Stimulated activated naive B cell treated with anti-CD40 and anti-IgM and Interleukin-4, amounts not matched to agents 10 μg/mL and 1 μg/mL and 100 μg/mL, for 72 hours (primary cell): ENCODE data around the gene MAML2.
A peak's percentile ranks its signal among the peaks of the same experiment; 100 is the strongest.

ENCODE experiments used
- ATAC-seq, 2 donors: fragments of 150-1000 bp; cut with Tn5 transposase; replicated peaks; 2 replicates each; pipeline ENCODE4 v1.10.0; 2021; ENCODE audit warnings: moderate library complexity in 1 of 2
- DNase-seq: peaks from one replicate; pipeline ENCODE4 v3.0.0; 2021
- H3K27ac Mint-ChIP-seq: one replicate; pipeline ENCODE4 v1.8.0; 2022; ENCODE audit warnings: mild to moderate bottlenecking, mixed read lengths
- H3K27me3 Mint-ChIP-seq, 2 donors: one replicate each; pipeline ENCODE4 v1.8.0; 2022; ENCODE audit warnings: mixed read lengths in 2 of 2
- H3K36me3 Mint-ChIP-seq, 2 donors: one replicate each; pipeline ENCODE4 v1.8.0; 2022; ENCODE audit warnings: mixed read lengths in 2 of 2, mild to moderate bottlenecking in 1 of 2
- H3K4me1 Mint-ChIP-seq, 2 donors: one replicate each; pipeline ENCODE4 v1.8.0; 2022; ENCODE audit warnings: mixed read lengths in 2 of 2, mild to moderate bottlenecking in 1 of 2
- H3K4me3 Mint-ChIP-seq, 2 donors: one replicate each; pipeline ENCODE4 v1.8.0; 2022; ENCODE audit warnings: mild to moderate bottlenecking in 2 of 2, mixed read lengths in 2 of 2, moderate library complexity in 1 of 2
- H3K9me3 Mint-ChIP-seq, 2 donors: one replicate each; pipeline ENCODE4 v1.8.0; 2022; ENCODE audit warnings: mixed read lengths in 2 of 2, mild to moderate bottlenecking in 1 of 2

MAML2 gene

DNA sequence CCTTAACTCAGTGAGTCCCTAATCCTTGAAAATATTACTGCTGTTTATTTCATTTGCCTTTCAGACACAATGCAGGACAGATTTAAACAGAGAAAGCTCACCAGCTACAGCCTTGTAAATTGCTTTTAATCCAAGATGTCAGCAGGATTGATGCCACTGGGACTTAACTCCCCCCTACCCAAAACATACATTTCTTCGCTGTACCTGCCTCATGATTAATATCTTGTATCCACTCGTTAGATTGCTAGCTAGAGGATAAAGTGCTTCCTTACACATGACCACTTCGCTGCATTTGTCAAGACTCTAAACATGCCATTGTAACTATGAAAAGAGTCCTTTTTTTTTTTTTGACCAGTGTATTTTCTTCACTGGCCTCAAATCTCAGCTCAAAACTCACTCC lies 236.3 kb downstream of the MAML2 start:
- DNase-seq (no peak), ATAC-seq (no peak)
- Mint-ChIP-seq H3K4me3 (no peak overlapping the region), H3K4me1 (peaks cover 4 to 13% of the 10 kb centered on the region in 2 donors), H3K36me3 (peaks cover 10 to 11% of the 10 kb centered on the region in 2 donors), H3K27ac (no peak overlapping the region), H3K27me3 (no peaks in the 10 kb centered on the region), H3K9me3 (no peaks in the 10 kb centered on the region)

GRCh38 chr11:96105944-96106343 lies 237.1 kb downstream of the MAML2 start:
- DNase-seq (no peak), ATAC-seq (no peak)
- Mint-ChIP-seq H3K4me3 (no peak overlapping the region), H3K4me1 (peaks cover 0 to 9% of the 10 kb centered on the region in 2 donors), H3K9me3 (no peaks in the 10 kb centered on the region), H3K27ac (no peak overlapping the region), H3K36me3 (peaks cover 7 to 10% of the 10 kb centered on the region in 2 donors), H3K27me3 (no peaks in the 10 kb centered on the region)

GRCh38 chr11:96105197-96105895 lies 237.6 kb downstream of the MAML2 start:
- no peak for ATAC-seq
- Mint-ChIP-seq H3K27ac (no peak overlapping the region), H3K4me1 (peaks cover 0 to 9% of the 10 kb centered on the region in 2 donors), H3K36me3 (peaks cover 7 to 11% of the 10 kb centered on the region in 2 donors), H3K9me3 (no peaks in the 10 kb centered on the region), H3K27me3 (no peaks in the 10 kb centered on the region), H3K4me3 (no peak overlapping the region)
- DNase-seq: no peak

DNA sequence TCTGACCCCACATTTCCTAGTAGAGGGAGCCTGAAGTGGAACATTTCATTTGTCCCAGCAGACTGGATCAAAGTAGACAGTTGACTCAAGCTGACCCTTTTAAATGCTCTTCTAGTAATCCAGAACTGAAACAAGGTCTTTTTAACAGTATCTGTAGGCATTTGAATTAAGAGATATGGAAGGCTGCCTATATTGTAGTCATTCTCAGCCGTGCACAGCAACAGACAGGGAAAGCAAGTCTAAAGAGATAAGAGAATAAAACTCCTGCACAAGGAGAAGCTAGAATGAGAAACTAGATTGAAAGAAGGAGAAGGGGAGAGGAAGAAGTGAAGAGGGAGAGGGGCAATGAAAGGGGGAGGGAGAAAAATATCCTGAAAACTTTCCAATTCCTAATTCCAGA lies 238.5 kb downstream of the MAML2 start:
- Mint-ChIP-seq H3K27ac (peak overlapping the region; percentile 38), H3K4me3 (no peak overlapping the region), H3K4me1 (peaks cover 0 to 9% of the 10 kb centered on the region in 2 donors), H3K9me3 (no peaks in the 10 kb centered on the region), H3K36me3 (peaks cover 10 to 16% of the 10 kb centered on the region in 2 donors), H3K27me3 (no peaks in the 10 kb centered on the region)
- ATAC-seq (no peak), DNase-seq (no peak)

- ATAC-seq (no peak), DNase-seq (no peak)
- Mint-ChIP-seq H3K4me3 (no peak overlapping the region), H3K27ac (no peak overlapping the region), H3K36me3 (peaks cover 10 to 16% of the 10 kb centered on the region in 2 donors), H3K27me3 (no peaks in the 10 kb centered on the region), H3K4me1 (peaks cover 5 to 12% of the 10 kb centered on the region in 2 donors), H3K9me3 (no peaks in the 10 kb centered on the region)
These were observed 239.3 kb downstream of the MAML2 start for GRCh38 chr11:96103721-96104120.

- Mint-ChIP-seq H3K27ac (no peak overlapping the region), H3K4me3 (no peak overlapping the region), H3K36me3 (peaks cover 10 to 16% of the 10 kb centered on the region in 2 donors), H3K9me3 (no peaks in the 10 kb centered on the region), H3K4me1 (peaks cover 7 to 14% of the 10 kb centered on the region in 2 donors), H3K27me3 (no peaks in the 10 kb centered on the region)
- ATAC-seq: no peak
- no peak for DNase-seq
These were observed 239.9 kb downstream of the MAML2 start for GRCh38 chr11:96103102-96103501.

DNA sequence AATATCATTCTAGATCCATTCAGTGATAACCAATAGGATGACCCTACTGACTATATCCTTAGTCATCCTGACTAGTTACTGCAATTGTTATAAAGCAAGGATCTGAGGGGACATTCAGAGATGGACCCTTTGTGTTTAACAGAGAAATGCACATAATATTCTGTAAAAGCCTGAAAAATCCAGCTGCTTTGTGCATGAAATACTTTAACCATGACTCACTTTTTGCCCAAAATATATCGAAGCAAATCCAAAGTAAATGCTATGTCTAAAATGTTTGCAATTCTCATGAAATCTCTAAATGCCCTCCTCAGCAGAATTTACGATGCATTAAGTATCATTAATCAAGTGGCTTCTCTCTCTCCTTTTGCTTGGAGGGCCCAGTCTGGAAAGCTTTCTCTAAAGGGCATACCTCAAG lies 240.3 kb downstream of the MAML2 start:
- Mint-ChIP-seq H3K27me3 (no peaks in the 10 kb centered on the region), H3K4me3 (no peak overlapping the region), H3K27ac (no peak overlapping the region), H3K36me3 (peaks cover 10 to 16% of the 10 kb centered on the region in 2 donors), H3K4me1 (peaks cover 7 to 14% of the 10 kb centered on the region in 2 donors), H3K9me3 (no peaks in the 10 kb centered on the region)
- no peak for DNase-seq
- no peak for ATAC-seq

- ATAC-seq (no peak), DNase-seq (no peak)
- Mint-ChIP-seq H3K27me3 (no peaks in the 10 kb centered on the region), H3K9me3 (no peaks in the 10 kb centered on the region), H3K27ac (no peak overlapping the region), H3K4me1 (peaks cover 7 to 19% of the 10 kb centered on the region in 2 donors), H3K36me3 (peaks cover 10 to 18% of the 10 kb centered on the region in 2 donors), H3K4me3 (no peak overlapping the region)
These were observed 241.8 kb downstream of the MAML2 start for GRCh38 chr11:96101146-96101545.

DNA sequence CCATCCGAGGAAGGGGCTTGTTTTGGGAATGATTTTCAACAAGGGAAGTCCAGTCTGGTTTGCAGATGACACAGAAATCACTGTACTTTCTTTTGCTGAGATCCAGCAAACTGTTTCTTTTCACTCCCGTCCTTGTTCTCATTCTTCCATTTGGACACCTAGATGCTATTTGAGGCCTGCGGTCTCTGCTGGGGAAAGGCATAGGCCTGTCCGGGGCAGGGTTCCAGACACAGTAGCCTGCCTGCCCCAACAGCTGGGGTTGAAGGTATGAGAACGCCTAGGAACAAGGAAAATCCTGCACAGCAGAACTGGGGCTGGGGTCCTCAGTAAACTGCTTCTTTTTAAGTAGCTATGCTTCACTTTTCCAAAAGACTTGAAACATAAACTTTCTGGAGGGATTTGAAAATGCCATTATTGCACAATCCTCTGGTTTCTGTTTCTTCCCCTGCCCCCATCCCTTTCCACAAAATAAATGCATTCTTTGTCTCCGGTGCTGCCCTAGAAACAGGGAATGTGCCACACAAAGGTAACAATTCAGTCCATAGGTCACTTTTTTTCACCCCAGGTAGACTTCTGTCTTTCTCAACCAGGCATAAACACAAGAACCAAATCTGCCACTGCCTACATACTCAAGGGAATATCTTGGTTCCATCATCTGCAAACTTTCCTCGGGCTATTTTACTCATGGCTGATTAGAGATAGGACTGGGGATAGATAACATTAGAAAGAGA lies 244.3 kb downstream of the MAML2 start:
- H3K27ac Mint-ChIP-seq: no peak overlapping the region
- no peaks in the 10 kb centered on the region for H3K9me3 Mint-ChIP-seq
- no peak overlapping the region for H3K4me3 Mint-ChIP-seq
- ATAC-seq: no peak
- peaks cover 7 to 14% of the 10 kb centered on the region in 2 donors for H3K4me1 Mint-ChIP-seq
- no peak for DNase-seq
- peaks cover 4 to 13% of the 10 kb centered on the region in 2 donors for H3K36me3 Mint-ChIP-seq
- H3K27me3 Mint-ChIP-seq: no peaks in the 10 kb centered on the region

DNA sequence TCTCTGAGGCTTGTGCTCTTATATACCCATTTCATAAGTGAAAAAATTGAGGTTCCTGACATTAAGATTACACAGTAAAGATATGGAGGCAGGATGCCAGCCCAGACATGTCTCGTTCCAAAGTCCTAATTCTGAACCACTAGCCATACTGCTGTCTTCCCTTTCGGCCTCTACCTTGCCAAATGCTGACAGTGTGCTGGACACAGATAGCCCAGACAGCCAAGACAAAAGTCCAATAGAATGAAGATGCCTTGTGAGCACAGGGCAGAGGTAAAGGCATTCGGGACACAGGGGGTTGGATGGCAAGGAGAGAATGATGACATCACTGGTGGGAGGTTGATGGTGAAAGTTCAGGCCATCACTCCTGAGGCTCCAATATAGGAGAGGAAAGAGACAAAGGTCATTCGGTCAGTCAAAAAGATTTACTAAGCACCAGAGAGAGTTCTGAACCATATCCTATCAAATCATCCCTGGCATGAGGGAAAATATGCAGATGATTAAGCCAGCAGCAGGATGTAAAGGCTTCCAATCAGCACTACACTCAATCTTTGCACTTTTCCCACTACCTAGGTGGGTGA lies 245.1 kb downstream of the MAML2 start:
- H3K4me1 Mint-ChIP-seq: peaks cover 7 to 10% of the 10 kb centered on the region in 2 donors
- H3K27ac Mint-ChIP-seq: peak overlapping the region; percentile 25
- DNase-seq (no peak), ATAC-seq (no peak)
- peaks cover 9 to 12% of the 10 kb centered on the region in 2 donors for H3K36me3 Mint-ChIP-seq
- no peak overlapping the region for H3K4me3 Mint-ChIP-seq
- no peaks in the 10 kb centered on the region for H3K27me3 Mint-ChIP-seq
- no peaks in the 10 kb centered on the region for H3K9me3 Mint-ChIP-seq

- Mint-ChIP-seq H3K4me1 (peaks cover 16 to 19% of the 10 kb centered on the region in 2 donors), H3K27ac (peak overlapping the region; percentile 42), H3K4me3 (no peak overlapping the region)
These were observed 246.6 kb downstream of the MAML2 start for GRCh38 chr11:96096360-96096759.

GRCh38 chr11:96095884-96096303 lies 247.1 kb downstream of the MAML2 start:
- Mint-ChIP-seq H3K27ac (no peak overlapping the region), H3K36me3 (peaks cover 13 to 24% of the 10 kb centered on the region in 2 donors), H3K27me3 (no peaks in the 10 kb centered on the region), H3K9me3 (no peaks in the 10 kb centered on the region), H3K4me1 (peaks cover 16 to 22% of the 10 kb centered on the region in 2 donors), H3K4me3 (no peak overlapping the region)
- no peak for ATAC-seq
- DNase-seq: no peak

More at GRCh38 chr11:96096360-96096759, 246.6 kb downstream of the MAML2 start:
- DNase-seq: no peak
- H3K9me3 Mint-ChIP-seq: no peaks in the 10 kb centered on the region
- peaks cover 13 to 20% of the 10 kb centered on the region in 2 donors for H3K36me3 Mint-ChIP-seq
- ATAC-seq: no peak
- H3K27me3 Mint-ChIP-seq: no peaks in the 10 kb centered on the region

- H3K4me3 Mint-ChIP-seq: no peak overlapping the region
- ATAC-seq: no peak
- H3K27ac Mint-ChIP-seq: no peak overlapping the region
- peaks cover 16 to 23% of the 10 kb centered on the region in 2 donors for H3K4me1 Mint-ChIP-seq
- H3K36me3 Mint-ChIP-seq: peaks cover 6 to 27% of the 10 kb centered on the region in 2 donors
- no peaks in the 10 kb centered on the region for H3K27me3 Mint-ChIP-seq
- DNase-seq: no peak
- H3K9me3 Mint-ChIP-seq: no peaks in the 10 kb centered on the region
These were observed 248.8 kb downstream of the MAML2 start for GRCh38 chr11:96094156-96094555.

GRCh38 chr11:96092511-96092910 lies 250.5 kb downstream of the MAML2 start:
- ATAC-seq (no peak), DNase-seq (no peak)
- Mint-ChIP-seq H3K36me3 (peaks cover 9 to 35% of the 10 kb centered on the region in 2 donors), H3K4me1 (peaks cover 13 to 22% of the 10 kb centered on the region in 2 donors), H3K27me3 (no peaks in the 10 kb centered on the region), H3K9me3 (no peaks in the 10 kb centered on the region), H3K4me3 (no peak overlapping the region), H3K27ac (no peak overlapping the region)
